Gastrocnemius medialis (tissue), 4 donors: Measurements from ENCODE around the gene SP3. TPM values are rescaled to one million over a fixed set of nuclear protein-coding genes. Genes with fewer than 3 reads are reported as not detected.
A peak's percentile ranks its signal among the peaks of the same experiment; 100 is the strongest.

Experiments
- ATAC-seq, 2 donors: fragments of 150-250 bp; one replicate each; pipeline ENCODE4 v1.9.1; 2016
- DNase-seq, 2 donors: peaks; one replicate each; pipeline ENCODE4 v3.0.0-alpha.2; 2019
- H3K27ac ChIP-seq, 4 donors: fragments of 200-600 bp; sonication (generic); 1 replicate in 1 of 4; 2 replicates in 3 of 4; pipeline ENCODE4 v1.5.1; 2016 to 2018; ENCODE audit warnings: mild to moderate bottlenecking in 2 of 4, moderate library complexity in 1 of 4
- H3K27me3 ChIP-seq, 3 donors: fragments of 200-600 bp; sonication (generic) in 2 of 3; 1 replicate in 1 of 3; 2 replicates in 2 of 3; pipeline versions ENCODE4 v1.5.1 to v1.6.0; 2016 to 2019; ENCODE audit warnings: mild to moderate bottlenecking in 1 of 3, moderate library complexity in 1 of 3
- H3K36me3 ChIP-seq, 2 donors: fragments of 200-600 bp; sonication (generic) in 1 of 2; one replicate each; pipeline ENCODE4 v1.5.1; 2017 to 2018
- H3K4me1 ChIP-seq, 2 donors: fragments of 200-600 bp; sonication (generic) in 1 of 2; one replicate each; pipeline ENCODE4 v1.5.1; 2016 to 2017; ENCODE audit warnings: mild to moderate bottlenecking in 2 of 2
- H3K4me3 ChIP-seq, 4 donors: fragments of 200-600 bp; sonication (generic) in 3 of 4; 1 replicate in 1 of 4; 2 replicates in 3 of 4; pipeline ENCODE4 v1.5.1; 2016 to 2019; ENCODE audit warnings: mild to moderate bottlenecking in 2 of 4
- H3K9me3 ChIP-seq, 3 donors: fragments of 200-600 bp; sonication (generic) in 2 of 3; 1 replicate in 1 of 3; 2 replicates in 2 of 3; pipeline ENCODE4 v1.5.1; 2016 to 2019
- CTCF ChIP-seq, 5 experiments: fragments of 450-650 bp in 3 of 5; fragments of 200-600 bp in 2 of 5; sonication (generic) in 2 of 5; IDR thresholded peaks in 4 of 5; conservative IDR thresholded peaks in 1 of 5; 1 replicate in 4 of 5; 2 replicates in 1 of 5; pipeline ENCODE4 v1.5.1; 2016 to 2019; ENCODE audit warnings: antibody characterized with exemption in 5 of 5, mild to moderate bottlenecking in 3 of 5, moderate library complexity in 3 of 5
- POLR2A ChIP-seq, 2 donors: fragments of 450-650 bp; IDR thresholded peaks; one replicate each; pipeline ENCODE4 v1.6.1; 2017; ENCODE audit warnings: antibody characterized with exemption in 2 of 2, mild to moderate bottlenecking in 2 of 2, moderate library complexity in 2 of 2
- in situ Hi-C, 4 donors: fragments of 200-750 bp; cut with MboI; loops; one replicate each; pipeline versions ENCODE4 v1.15.0 to v1.8.0; 2017; ENCODE audit warnings: low sequenced_read_pairs in 4 of 4
- intact Hi-C: fragments of 100-400 bp; cut with DNase I; formaldehyde crosslinking; loops from one replicate; pipeline ENCODE4 v1.15.1; 2023; ENCODE audit warnings: low total_unique reads
- total RNA-seq, 4 donors: library from RNA; depleted of rRNA; stranded (reverse); fragments of >200 nt; gene quantifications; one replicate each; pipeline versions ENCODE4 v1.1.0 to v1.2.3, GENCODE V29; 2016

Gene SP3
- total RNA-seq, 4 donors from 2014 or later, result 47.9 to 68.9 (median 58.7) TPM

GRCh38 chr2:173982182-173982714 lies 17.1 kb upstream of the SP3 start:
- Histone ChIP-seq H3K27me3 (no peaks in the 10 kb centered on the region), H3K4me1 (peaks cover 7 to 11% of the 10 kb centered on the region in 2 donors), H3K4me3 (no peak overlapping the region), H3K9me3 (no peaks in the 10 kb centered on the region), H3K27ac (no peak overlapping the region), H3K36me3 (no peaks in the 10 kb centered on the region)
- in situ Hi-C loops (no loop called here), intact Hi-C loops (no loop called here)
- TF ChIP-seq CTCF (IDR thresholded peaks at IDR 0.05 in 4 of 5, conservative IDR thresholded peaks at IDR 0.05 in 1 of 5), result no peak
- TF ChIP-seq POLR2A (IDR thresholded peaks at IDR 0.05), result no peak
- ATAC-seq, result no peak
- DNase-seq, result no peak

GRCh38 chr2:173981520-173981919 lies 16.3 kb upstream of the SP3 start:
- intact Hi-C loops, result no loop called here
- Histone ChIP-seq H3K4me1 (peaks cover 7 to 9% of the 10 kb centered on the region in 2 donors), H3K36me3 (no peaks in the 10 kb centered on the region), H3K4me3 (no peak overlapping the region), H3K27me3 (no peaks in the 10 kb centered on the region), H3K9me3 (no peaks in the 10 kb centered on the region), H3K27ac (no peak overlapping the region)
- ATAC-seq, result no peak
- in situ Hi-C loops, result no loop called here
- TF ChIP-seq CTCF (IDR thresholded peaks at IDR 0.05 in 4 of 5, conservative IDR thresholded peaks at IDR 0.05 in 1 of 5), result no peak
- no peak for TF ChIP-seq POLR2A (IDR thresholded peaks at IDR 0.05)
- DNase-seq, result no peak

- peak in 1 of 2 donors; percentile 50 for ATAC-seq
- Histone ChIP-seq H3K4me3 (no peak overlapping the region), H3K9me3 (no peaks in the 10 kb centered on the region), H3K27ac (no peak overlapping the region), H3K27me3 (no peaks in the 10 kb centered on the region), H3K4me1 (peaks cover 0 to 5% of the 10 kb centered on the region in 2 donors), H3K36me3 (no peaks in the 10 kb centered on the region)
- DNase-seq, result no peak
- no peak for TF ChIP-seq CTCF (IDR thresholded peaks at IDR 0.05 in 4 of 5, conservative IDR thresholded peaks at IDR 0.05 in 1 of 5)
- intact Hi-C loops (no loop called here), in situ Hi-C loops (no loop called here)
Observed at GRCh38 chr2:173979751-173980351, 14.7 kb upstream of the SP3 start.

- H3K27ac ChIP-seq, result no peak overlapping the region
- intact Hi-C loops, result no loop called here
- in situ Hi-C loops, result no loop called here
- no peak for TF ChIP-seq CTCF (IDR thresholded peaks at IDR 0.05 in 4 of 5, conservative IDR thresholded peaks at IDR 0.05 in 1 of 5)
- no peak for TF ChIP-seq POLR2A (IDR thresholded peaks at IDR 0.05)
- DNase-seq (no peak), ATAC-seq (no peak)
- no peaks in the 10 kb centered on the region for H3K9me3 ChIP-seq
- no peaks in the 10 kb centered on the region for H3K36me3 ChIP-seq
- no peaks in the 10 kb centered on the region for H3K27me3 ChIP-seq
- H3K4me3 ChIP-seq, result no peak overlapping the region
- peaks cover 0 to 5% of the 10 kb centered on the region in 2 donors for H3K4me1 ChIP-seq
Observed at GRCh38 chr2:173978447-173978846, 13.3 kb upstream of the SP3 start.

- TF ChIP-seq POLR2A (IDR thresholded peaks at IDR 0.05) (no peak), CTCF (IDR thresholded peaks at IDR 0.05 in 4 of 5, conservative IDR thresholded peaks at IDR 0.05 in 1 of 5) (no peak)
- no peak overlapping the region for H3K4me3 ChIP-seq
- in situ Hi-C loops, result no loop called here
- intact Hi-C loops, result no loop called here
- no peaks in the 10 kb centered on the region for H3K4me1 ChIP-seq
- DNase-seq (no peak), ATAC-seq (no peak)
- no peaks in the 10 kb centered on the region for H3K27me3 ChIP-seq
- no peaks in the 10 kb centered on the region for H3K9me3 ChIP-seq
- H3K27ac ChIP-seq, result no peak overlapping the region
- no peaks in the 10 kb centered on the region for H3K36me3 ChIP-seq
Observed at GRCh38 chr2:173972636-173973035, 7.5 kb upstream of the SP3 start.
